ENCODE measurements around the gene F5.

The F5 gene

GRCh38 chr1:169595764-169596711, 9.8 kb upstream of the F5 start:
- H3K27me3 ChIP-seq (ENCODE audit: low read length) = no peaks in the 10 kb centered on the region
- H3K9me3 ChIP-seq (ENCODE audit: insufficient read depth, low read length) = no peaks in the 10 kb centered on the region
- H3K4me2 ChIP-seq (ENCODE audit: low read depth, low read length, poor library complexity, severe bottlenecking) = no peak overlapping the region
- no peak overlapping the region for H3K4me3 ChIP-seq (ENCODE audit: insufficient read depth, low read length, poor library complexity, severe bottlenecking)
- H3K9me2 ChIP-seq (replicated peaks; ENCODE audit: insufficient read depth, low read length) = no peaks in the 10 kb centered on the region
- H4K20me1 ChIP-seq (ENCODE audit: low read depth, low read length) = no peaks in the 10 kb centered on the region
- no peaks in the 10 kb centered on the region for H3K79me2 ChIP-seq (ENCODE audit: insufficient read depth, low read length)
- no peaks in the 10 kb centered on the region for H3K36me3 ChIP-seq (ENCODE audit: low read length)
- H3F3A ChIP-seq (ENCODE audit: insufficient read depth) = no peaks in the 10 kb centered on the region
- no peak overlapping the region for H3K9ac ChIP-seq (ENCODE audit: low read length)
- no peak overlapping the region for H2AFZ ChIP-seq (ENCODE audit: low read depth, low read length, severe bottlenecking)
- TF ChIP-seq EZH2phosphoT487 (conservative IDR thresholded peaks at IDR 0.05; ENCODE audit: low read length) (no peak), CTCF (IDR thresholded peaks at IDR 0.05; ENCODE audit: insufficient read depth, low read length, poor library complexity, severe bottlenecking) (no peak)
- no peak overlapping the region for H3K27ac ChIP-seq (ENCODE audit: low read depth, low read length)

- Histone ChIP-seq H3K27ac (ENCODE audit: low read depth, low read length) (no peak overlapping the region), H3K79me2 (ENCODE audit: insufficient read depth, low read length) (no peaks in the 10 kb centered on the region), H3F3A (ENCODE audit: insufficient read depth) (no peaks in the 10 kb centered on the region), H3K27me3 (ENCODE audit: low read length) (no peaks in the 10 kb centered on the region), H3K4me2 (ENCODE audit: low read depth, low read length, poor library complexity, severe bottlenecking) (no peak overlapping the region), H3K4me3 (ENCODE audit: insufficient read depth, low read length, poor library complexity, severe bottlenecking) (no peak overlapping the region), H3K9ac (ENCODE audit: low read length) (no peak overlapping the region), H4K20me1 (ENCODE audit: low read depth, low read length) (no peaks in the 10 kb centered on the region), H3K9me2 (replicated peaks; ENCODE audit: insufficient read depth, low read length) (no peaks in the 10 kb centered on the region), H3K9me3 (ENCODE audit: insufficient read depth, low read length) (no peaks in the 10 kb centered on the region), H3K36me3 (ENCODE audit: low read length) (no peaks in the 10 kb centered on the region), H2AFZ (ENCODE audit: low read depth, low read length, severe bottlenecking) (no peak overlapping the region)
- no peak for TF ChIP-seq CTCF (IDR thresholded peaks at IDR 0.05; ENCODE audit: insufficient read depth, low read length, poor library complexity, severe bottlenecking)
- no peak for TF ChIP-seq EZH2phosphoT487 (conservative IDR thresholded peaks at IDR 0.05; ENCODE audit: low read length)
These were observed 8.1 kb upstream of the F5 start for GRCh38 chr1:169594391-169594790.

GRCh38 chr1:169590932-169591331, 4.7 kb upstream of the F5 start:
- Histone ChIP-seq H3K36me3 (ENCODE audit: low read length) (no peaks in the 10 kb centered on the region), H4K20me1 (ENCODE audit: low read depth, low read length) (no peaks in the 10 kb centered on the region), H3K79me2 (ENCODE audit: insufficient read depth, low read length) (no peaks in the 10 kb centered on the region)

More at GRCh38 chr1:169590932-169591331, 4.7 kb upstream of the F5 start:
- Histone ChIP-seq H3K9ac (ENCODE audit: low read length) (no peak overlapping the region), H3K9me2 (replicated peaks; ENCODE audit: insufficient read depth, low read length) (no peaks in the 10 kb centered on the region), H3K4me3 (ENCODE audit: insufficient read depth, low read length, poor library complexity, severe bottlenecking) (no peak overlapping the region), H3K4me2 (ENCODE audit: low read depth, low read length, poor library complexity, severe bottlenecking) (no peak overlapping the region), H3K9me3 (ENCODE audit: insufficient read depth, low read length) (no peaks in the 10 kb centered on the region), H2AFZ (ENCODE audit: low read depth, low read length, severe bottlenecking) (no peak overlapping the region), H3K27me3 (ENCODE audit: low read length) (no peaks in the 10 kb centered on the region), H3K27ac (ENCODE audit: low read depth, low read length) (no peak overlapping the region), H3F3A (ENCODE audit: insufficient read depth) (no peaks in the 10 kb centered on the region)
- TF ChIP-seq EZH2phosphoT487 (conservative IDR thresholded peaks at IDR 0.05; ENCODE audit: low read length) (no peak), CTCF (IDR thresholded peaks at IDR 0.05; ENCODE audit: insufficient read depth, low read length, poor library complexity, severe bottlenecking) (no peak)
